Uterus (tissue), 4 donors: Measurements from ENCODE around the gene EPYC. TPM values are rescaled to one million over a fixed set of nuclear protein-coding genes. Genes with fewer than 3 reads are reported as not detected.
"Not testable (repeated sequence)": the region's sequence is repeated elsewhere in the genome, so short reads cannot be mapped to it uniquely, and the experiment has no call there.

Source experiments
- DNase-seq, 2 donors: peaks; one replicate each; pipeline ENCODE4 v3.0.0-alpha.2; 2019 to 2020
- H3K27ac ChIP-seq, 2 donors: fragments of 200-600 bp; sonication (generic); 1 replicate in 1 of 2; 2 replicates in 1 of 2; pipeline ENCODE4 v1.5.1; 2016 to 2018
- H3K27me3 ChIP-seq, 2 donors: fragments of 200-600 bp; sonication (generic); one replicate each; pipeline ENCODE4 v1.5.1; 2018 to 2019; ENCODE audit warnings: control low read depth in 1 of 2
- H3K36me3 ChIP-seq, 2 donors: fragments of 200-600 bp; sonication (generic); one replicate each; pipeline ENCODE4 v1.5.1; 2019; ENCODE audit warnings: control low read depth in 1 of 2
- H3K4me1 ChIP-seq, 2 donors: fragments of 200-600 bp; sonication (generic); one replicate each; pipeline ENCODE4 v1.5.1; 2018 to 2019; ENCODE audit warnings: control low read depth in 1 of 2
- H3K4me3 ChIP-seq, 2 donors: fragments of 200-600 bp; sonication (generic); 1 replicate in 1 of 2; 2 replicates in 1 of 2; pipeline ENCODE4 v1.5.1; 2018 to 2019; ENCODE audit warnings: mild to moderate bottlenecking in 1 of 2
- H3K9me3 ChIP-seq, 2 donors: fragments of 200-600 bp; sonication (generic); one replicate each; pipeline ENCODE4 v1.5.1; 2019; ENCODE audit warnings: control low read depth in 1 of 2
- CTCF ChIP-seq, 4 experiments: fragments of 200-600 bp in 2 of 4; fragments of 450-650 bp in 2 of 4; sonication (generic) in 2 of 4; IDR thresholded peaks; one replicate each; pipeline ENCODE4 v1.5.1; 2016 to 2019; ENCODE audit warnings: antibody characterized with exemption in 4 of 4, mild to moderate bottlenecking in 2 of 4, moderate library complexity in 1 of 4
- POLR2A ChIP-seq, 2 donors: fragments of 450-650 bp; IDR thresholded peaks; one replicate each; pipeline ENCODE4 v1.6.1; 2016; ENCODE audit warnings: antibody characterized with exemption in 2 of 2, mild to moderate bottlenecking in 1 of 2, moderate library complexity in 1 of 2
- intact Hi-C: fragments of 100-400 bp; cut with DNase I; formaldehyde crosslinking; loops from one replicate; pipeline ENCODE4 v1.15.1; 2023; ENCODE audit warnings: low total_unique reads
- total RNA-seq, 4 donors: library from RNA; depleted of rRNA in 3 of 4; stranded (reverse); fragments of >200 nt in 3 of 4; gene quantifications; one replicate each; pipeline versions ENCODE4 v1.1.0 to v1.2.4, GENCODE V29; 2014 to 2023
- donor health status: DM: yes; HTN: yes; CAD: no.

Gene EPYC
- total RNA-seq, 4 donors from 2014 or later, result 0.14 TPM; not detected in 3

- H3K4me3 ChIP-seq, result no peak overlapping the region
- no peak overlapping the region for H3K27ac ChIP-seq
- H3K27me3 ChIP-seq, result no peaks in the 10 kb centered on the region
- no peak for TF ChIP-seq CTCF (IDR thresholded peaks at IDR 0.05)
- TF ChIP-seq POLR2A (IDR thresholded peaks at IDR 0.05), result no peak
- no peak for DNase-seq
- intact Hi-C loops, result no loop called here
- H3K9me3 ChIP-seq, result no peaks in the 10 kb centered on the region
- no peaks in the 10 kb centered on the region for H3K4me1 ChIP-seq
- no peaks in the 10 kb centered on the region for H3K36me3 ChIP-seq
These were observed 12.8 kb downstream of the EPYC start for GRCh38 chr12:90991952-90992465.

GRCh38 chr12:90990611-90991010 is 14.2 kb downstream of the EPYC start:
- Histone ChIP-seq H3K27ac (no peak overlapping the region), H3K27me3 (no peaks in the 10 kb centered on the region), H3K4me1 (no peaks in the 10 kb centered on the region), H3K36me3 (no peaks in the 10 kb centered on the region), H3K9me3 (no peaks in the 10 kb centered on the region), H3K4me3 (no peak overlapping the region)
- DNase-seq, result no peak
- intact Hi-C loops, result no loop called here
- TF ChIP-seq POLR2A (IDR thresholded peaks at IDR 0.05) (no peak), CTCF (IDR thresholded peaks at IDR 0.05) (no peak)

- no peaks in the 10 kb centered on the region for H3K27me3 ChIP-seq
- H3K9me3 ChIP-seq, result no peaks in the 10 kb centered on the region
- H3K4me3 ChIP-seq, result no peak overlapping the region
- no peaks in the 10 kb centered on the region for H3K4me1 ChIP-seq
- no peaks in the 10 kb centered on the region for H3K36me3 ChIP-seq
- peak overlapping the region in 1 of 2 donors; percentile 51 for H3K27ac ChIP-seq
- no peak for TF ChIP-seq CTCF (IDR thresholded peaks at IDR 0.05)
- TF ChIP-seq POLR2A (IDR thresholded peaks at IDR 0.05), result no peak
- intact Hi-C loops, result no loop called here
- DNase-seq, result no peak
These were observed 15.1 kb downstream of the EPYC start for GRCh38 chr12:90989686-90990111.

- H3K4me1 ChIP-seq, result no peaks in the 10 kb centered on the region
- H3K9me3 ChIP-seq, result no peaks in the 10 kb centered on the region
- intact Hi-C loops, result no loop called here
- no peaks in the 10 kb centered on the region for H3K27me3 ChIP-seq
- no peaks in the 10 kb centered on the region for H3K36me3 ChIP-seq
- no peak overlapping the region for H3K4me3 ChIP-seq
- TF ChIP-seq POLR2A (IDR thresholded peaks at IDR 0.05) (no peak), CTCF (IDR thresholded peaks at IDR 0.05) (no peak)
- no peak for DNase-seq
- H3K27ac ChIP-seq, result no peak overlapping the region
These were observed 17.3 kb downstream of the EPYC start for GRCh38 chr12:90987520-90987919.

- no peak overlapping the region for H3K27ac ChIP-seq
- H3K4me3 ChIP-seq, result no peak overlapping the region
- no peaks in the 10 kb centered on the region for H3K36me3 ChIP-seq
- DNase-seq, result no peak
- no peaks in the 10 kb centered on the region for H3K4me1 ChIP-seq
- TF ChIP-seq CTCF (IDR thresholded peaks at IDR 0.05) (no peak), POLR2A (IDR thresholded peaks at IDR 0.05) (no peak)
- intact Hi-C loops, result no loop called here
- H3K9me3 ChIP-seq, result no peaks in the 10 kb centered on the region
- no peaks in the 10 kb centered on the region for H3K27me3 ChIP-seq
These were observed 17.7 kb downstream of the EPYC start for GRCh38 chr12:90987101-90987500.

- H3K4me1 ChIP-seq, H3K9me3 ChIP-seq, H3K27ac ChIP-seq, DNase-seq, H3K4me3 ChIP-seq, intact Hi-C loops, H3K36me3 ChIP-seq, H3K27me3 ChIP-seq: not testable (repeated sequence)
These were observed 19.4 kb downstream of the EPYC start for GRCh38 chr12:90985331-90985730.
